GM19463 (cell line): ENCODE measurements around the gene POLR3B.

Source experiments
- ATAC-seq: cut with Tn5 transposase; IDR thresholded peaks from one replicate; pipeline ENCODE4 v1.9.1; 2021; ENCODE audit warnings: mild to moderate bottlenecking, moderate library complexity; ENCODE audit not compliant: unreplicated experiment

POLR3B gene

DNA sequence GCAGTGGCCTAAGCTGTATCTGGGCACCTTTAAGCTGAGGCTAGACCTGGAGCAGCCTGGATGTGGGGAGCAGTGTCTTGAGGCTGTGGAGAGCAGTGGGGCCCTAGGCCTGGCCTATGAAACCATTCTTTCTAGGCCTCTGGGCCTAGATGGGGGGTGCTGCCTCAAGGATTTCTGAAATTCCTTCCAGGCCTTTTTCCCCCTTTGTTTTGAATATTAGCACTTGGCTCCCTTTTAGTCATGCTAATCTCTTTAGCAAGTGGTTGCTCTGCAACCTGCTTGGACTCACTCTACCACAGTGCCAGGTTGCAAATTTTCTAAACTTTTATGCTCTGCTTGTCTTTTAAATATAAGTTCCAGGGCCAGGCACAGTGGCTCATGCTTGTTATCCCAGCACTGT lies 183.7 kb downstream of the POLR3B start:
- no peak for ATAC-seq

DNA sequence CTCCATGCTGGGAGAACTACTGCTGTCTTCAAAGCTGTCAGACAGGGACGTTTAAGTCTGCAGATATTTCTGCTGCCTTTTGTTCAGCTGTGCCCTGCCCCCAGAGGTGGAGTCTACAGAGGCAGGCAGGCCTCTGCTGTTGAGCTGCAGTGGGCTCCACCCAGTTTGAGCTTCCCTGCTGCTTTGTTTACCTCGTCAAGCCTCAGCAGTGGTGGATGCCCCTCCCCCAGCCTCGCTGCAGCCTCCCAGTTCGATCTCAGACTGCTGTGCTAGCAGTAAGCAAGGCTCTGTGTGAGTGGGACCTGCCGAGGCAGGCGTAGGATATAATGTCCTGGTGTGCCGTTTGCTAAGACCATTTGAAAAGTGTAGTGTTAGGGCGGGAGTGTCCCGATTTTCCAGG lies 193.9 kb downstream of the POLR3B start:
- no peak for ATAC-seq

DNA sequence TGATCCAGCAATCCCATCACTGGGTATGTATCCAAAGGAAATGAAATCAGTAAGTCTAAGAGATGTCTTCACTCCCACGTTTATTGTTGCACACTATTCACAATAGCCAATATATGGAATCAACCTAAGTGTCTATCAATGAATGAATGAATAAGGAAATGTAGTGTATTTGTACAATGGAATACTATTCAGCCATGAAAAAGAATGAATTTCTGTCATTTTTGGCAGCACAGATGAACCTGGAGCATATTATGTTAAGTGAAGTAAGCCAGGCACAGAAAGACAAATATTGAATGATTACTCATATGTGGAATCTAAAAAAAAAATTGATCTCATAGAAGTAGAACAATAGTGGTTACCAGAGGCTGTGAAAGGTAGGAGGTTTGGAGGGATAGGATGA lies 194.7 kb downstream of the POLR3B start:
- ATAC-seq: no peak
